ENCODE results near the gene GOLPH3. TPM values are rescaled to one million over a fixed set of nuclear protein-coding genes. Genes with fewer than 3 reads are reported as not detected.

The GOLPH3 gene
- total and polyA plus RNA-seq, 4 donors: 64.1 to 116 (median 68.5) TPM

- Histone ChIP-seq H3K4me1 (ENCODE audit: control insufficient read depth in 4 of 4, insufficient read depth in 4 of 4, low read length in 3 of 4) (peaks cover 0 to 32% (median 7%) of the 10 kb centered on the region in 4 donors), H3K27ac (ENCODE audit: low read depth in 1 of 2, low read length in 2 of 2) (no peak overlapping the region), H3K9ac (ENCODE audit: low read depth in 1 of 2, low read length in 2 of 2) (no peak overlapping the region), H3K4me3 (ENCODE audit: low read depth in 1 of 3, low read length in 3 of 3) (no peak overlapping the region), H3K36me3 (ENCODE audit: control insufficient read depth in 4 of 4, insufficient read depth in 3 of 4, low read depth in 1 of 4, low read length in 3 of 4) (peaks cover 0 to 6% (median 0%) of the 10 kb centered on the region in 4 donors), H3K27me3 (ENCODE audit: control insufficient read depth in 4 of 4, insufficient read depth in 4 of 4, low read length in 3 of 4) (no peaks in the 10 kb centered on the region), H3K9me3 (ENCODE audit: control insufficient read depth in 4 of 4, low read length in 3 of 4) (no peaks in the 10 kb centered on the region)
- 99% methylated on average over 1 of the region's 1 CpG for WGBS
- TF ChIP-seq ATF3 (IDR thresholded peaks at IDR 0.05): no peak
- no peak for TF ChIP-seq EGR1 (IDR thresholded peaks at IDR 0.05; ENCODE audit: low read depth in 2 of 2)
- no peak for TF ChIP-seq YY1 (IDR thresholded peaks at IDR 0.05)
- TF ChIP-seq JUND (IDR thresholded peaks at IDR 0.05): no peak
- no peak for TF ChIP-seq FOXA1 (IDR thresholded peaks at IDR 0.05)
- no peak for TF ChIP-seq RXRA (IDR thresholded peaks at IDR 0.05)
- TF ChIP-seq HNF4G (IDR thresholded peaks at IDR 0.05): no peak
- TF ChIP-seq RAD21 (IDR thresholded peaks at IDR 0.05): no peak
- TF ChIP-seq HNF4A (conservative IDR thresholded peaks at IDR 0.05): no peak
- no peak for TF ChIP-seq SP1 (IDR thresholded peaks at IDR 0.05)
- TF ChIP-seq MAX (IDR thresholded peaks at IDR 0.05): no peak
- TF ChIP-seq FOXA2 (IDR thresholded peaks at IDR 0.05): no peak
- TF ChIP-seq CTCF (IDR thresholded peaks at IDR 0.05; ENCODE audit: low read depth, low read length, missing input control): no peak
- no peak for TF ChIP-seq REST (IDR thresholded peaks at IDR 0.05)
- DNase-seq (ENCODE audit: low spot score): no peak
These were observed 13.9 kb downstream of the GOLPH3 start for GRCh38 chr5:32160228-32160627.

GRCh38 chr5:32159328-32160072 lies 14.6 kb downstream of the GOLPH3 start:
- DNase-seq (ENCODE audit: low spot score): no peak
- Histone ChIP-seq H3K9ac (ENCODE audit: low read depth in 1 of 2, low read length in 2 of 2) (no peak overlapping the region), H3K27ac (ENCODE audit: low read depth in 1 of 2, low read length in 2 of 2) (no peak overlapping the region), H3K4me3 (ENCODE audit: low read depth in 1 of 3, low read length in 3 of 3) (no peak overlapping the region), H3K36me3 (ENCODE audit: control insufficient read depth in 4 of 4, insufficient read depth in 3 of 4, low read depth in 1 of 4, low read length in 3 of 4) (peaks cover 0 to 6% (median 0%) of the 10 kb centered on the region in 4 donors), H3K9me3 (ENCODE audit: control insufficient read depth in 4 of 4, low read length in 3 of 4) (no peaks in the 10 kb centered on the region), H3K4me1 (ENCODE audit: control insufficient read depth in 4 of 4, insufficient read depth in 4 of 4, low read length in 3 of 4) (peaks cover under 1 to 38% (median 12%) of the 10 kb centered on the region in 4 donors), H3K27me3 (ENCODE audit: control insufficient read depth in 4 of 4, insufficient read depth in 4 of 4, low read length in 3 of 4) (no peaks in the 10 kb centered on the region)
- 87% methylated on average over 2 of the region's 2 CpGs for WGBS
- no peak for TF ChIP-seq HNF4G (IDR thresholded peaks at IDR 0.05)
- TF ChIP-seq YY1 (IDR thresholded peaks at IDR 0.05): no peak
- no peak for TF ChIP-seq FOXA1 (IDR thresholded peaks at IDR 0.05)
- TF ChIP-seq HNF4A (conservative IDR thresholded peaks at IDR 0.05): no peak
- no peak for TF ChIP-seq SP1 (IDR thresholded peaks at IDR 0.05)
- TF ChIP-seq NR2F2 (IDR thresholded peaks at IDR 0.05): no peak
- TF ChIP-seq ATF3 (IDR thresholded peaks at IDR 0.05): no peak
- TF ChIP-seq MAX (IDR thresholded peaks at IDR 0.05): no peak
- TF ChIP-seq EGR1 (IDR thresholded peaks at IDR 0.05; ENCODE audit: low read depth in 2 of 2): no peak
